ENCODE data around the gene PTPRM. TPM values are rescaled to one million over a fixed set of nuclear protein-coding genes. Genes with fewer than 3 reads are reported as not detected.

Gene PTPRM
- polyA plus RNA-seq, 3 donors = 0.04 to 2.1 (median 0.66) TPM

GRCh38 chr18:8367217-8367988 lies 800.3 kb downstream of the PTPRM start:
- Mint-ChIP-seq H3K4me1 (peaks cover 10% of the 10 kb centered on the region), H3K4me3 (peak overlapping the region; percentile 58 to 82), H3K27me3 (ENCODE audit: low read depth in 3 of 3) (peaks cover 19 to 42% (median 30%) of the 10 kb centered on the region in 3 donors), H3K27ac (peak overlapping the region in 1 of 7 donors; percentile 6), H3K9me3 (peaks cover 0 to 6% (median 0%) of the 10 kb centered on the region in 7 donors), H3K36me3 (no peaks in the 10 kb centered on the region)
- H3K9me3 ChIP-seq (replicated peaks in 1 of 2; ENCODE audit: control insufficient read depth in 1 of 2, insufficient read depth in 1 of 2, low read length in 2 of 2) = no peaks in the 10 kb centered on the region
- peak overlapping the region; percentile 49 for H2AFZ ChIP-seq (ENCODE audit: insufficient read depth, low read depth, low read length, poor library complexity, severe bottlenecking)
- peaks cover 0 to 12% of the 10 kb centered on the region in 2 donors for H3K4me1 ChIP-seq (ENCODE audit: control insufficient read depth in 1 of 2, insufficient read depth in 2 of 2, low read length in 2 of 2)
- H3K79me2 ChIP-seq (ENCODE audit: insufficient read depth, low read length) = no peaks in the 10 kb centered on the region
- WGBS (ENCODE audit: insufficient coverage) = 1% methylated on average over 35 of the region's 47 CpGs
- no peaks in the 10 kb centered on the region for H3K36me3 ChIP-seq (replicated peaks in 1 of 2; ENCODE audit: control insufficient read depth in 1 of 2, insufficient read depth in 2 of 2, low read length in 2 of 2)
- H3K9ac ChIP-seq (ENCODE audit: insufficient read depth, low read length, poor library complexity, severe bottlenecking) = no peak overlapping the region
- intact Hi-C loops (cut with micrococcal nuclease) = no loop called here
- peak overlapping the region in 1 of 3 experiments; percentile 42 for H3K4me3 ChIP-seq (replicated peaks in 1 of 3; ENCODE audit: low read depth in 2 of 3, low read length in 3 of 3)
- peak overlapping the region; percentile 44 for H3K4me2 ChIP-seq (replicated peaks; ENCODE audit: extremely low read depth, low read length, poor library complexity, severe bottlenecking)
- no peaks in the 10 kb centered on the region for H4K20me1 ChIP-seq (ENCODE audit: insufficient read depth, low read length)
- TF ChIP-seq CTCF (IDR thresholded peaks at IDR 0.05) = peak; percentile 36
- no peak for DNase-seq
- no peak overlapping the region for H3K27ac ChIP-seq (ENCODE audit: low read depth in 1 of 2, low read length in 2 of 2)
- peaks cover 10 to 24% of the 10 kb centered on the region in 2 donors for H3K27me3 ChIP-seq (ENCODE audit: control insufficient read depth in 2 of 2, insufficient read depth in 2 of 2, low read length in 2 of 2)

- Mint-ChIP-seq H3K9me3 (peaks cover 0 to 6% (median 0%) of the 10 kb centered on the region in 7 donors), H3K4me3 (no peak overlapping the region), H3K36me3 (no peaks in the 10 kb centered on the region), H3K27me3 (ENCODE audit: low read depth in 3 of 3) (peaks cover 18 to 42% (median 27%) of the 10 kb centered on the region in 3 donors), H3K4me1 (peaks cover 10% of the 10 kb centered on the region), H3K27ac (no peak overlapping the region)
- Histone ChIP-seq H3K9ac (ENCODE audit: insufficient read depth, low read length, poor library complexity, severe bottlenecking) (no peak overlapping the region), H3K9me3 (replicated peaks in 1 of 2; ENCODE audit: control insufficient read depth in 1 of 2, insufficient read depth in 1 of 2, low read length in 2 of 2) (no peaks in the 10 kb centered on the region), H2AFZ (ENCODE audit: insufficient read depth, low read depth, low read length, poor library complexity, severe bottlenecking) (no peak overlapping the region), H3K4me1 (ENCODE audit: control insufficient read depth in 1 of 2, insufficient read depth in 2 of 2, low read length in 2 of 2) (peaks cover 0 to 12% of the 10 kb centered on the region in 2 donors), H3K27me3 (ENCODE audit: control insufficient read depth in 2 of 2, insufficient read depth in 2 of 2, low read length in 2 of 2) (peaks cover 10 to 24% of the 10 kb centered on the region in 2 donors), H3K4me3 (replicated peaks in 1 of 3; ENCODE audit: low read depth in 2 of 3, low read length in 3 of 3) (no peak overlapping the region), H3K4me2 (replicated peaks; ENCODE audit: extremely low read depth, low read length, poor library complexity, severe bottlenecking) (no peak overlapping the region), H3K27ac (ENCODE audit: low read depth in 1 of 2, low read length in 2 of 2) (no peak overlapping the region), H3K79me2 (ENCODE audit: insufficient read depth, low read length) (no peaks in the 10 kb centered on the region), H3K36me3 (replicated peaks in 1 of 2; ENCODE audit: control insufficient read depth in 1 of 2, insufficient read depth in 2 of 2, low read length in 2 of 2) (no peaks in the 10 kb centered on the region), H4K20me1 (ENCODE audit: insufficient read depth, low read length) (no peaks in the 10 kb centered on the region)
- no peak for TF ChIP-seq CTCF (IDR thresholded peaks at IDR 0.05)
- intact Hi-C loops (cut with micrococcal nuclease) = no loop called here
- 92% methylated on average over 4 of the region's 4 CpGs for WGBS (ENCODE audit: insufficient coverage)
- no peak for DNase-seq
These were observed 801.5 kb downstream of the PTPRM start for GRCh38 chr18:8368512-8369217.
